GM04503 (cell line): Measurements from ENCODE around the gene CAT.
A peak's percentile ranks its signal among the peaks of the same experiment; 100 is the strongest.
"Not testable (repeated sequence)": the region's sequence is repeated elsewhere in the genome, so short reads cannot be mapped to it uniquely, and the experiment has no call there.

Source experiments
- DNase-seq: peaks from one replicate; pipeline ENCODE4 v3.0.0-alpha.2; 2012; ENCODE audit warnings: low read depth

The CAT gene

GRCh38 chr11:34438529-34439507 lies at the start of gene CAT:
CAT (plus strand) TSS chr11:34438934; CDS start chr11:34439014, 80 bp downstream.
- peak; percentile 90 for DNase-seq

- no peak for DNase-seq
Measured at GRCh38 chr11:34394771-34395300, 43.9 kb upstream of the CAT start.

GRCh38 chr11:34395916-34396550 lies 42.7 kb upstream of the CAT start:
- no peak for DNase-seq

GRCh38 chr11:34397120-34397519 lies 41.6 kb upstream of the CAT start:
- no peak for DNase-seq

GRCh38 chr11:34397811-34398210 lies 40.9 kb upstream of the CAT start:
- no peak for DNase-seq

GRCh38 chr11:34403431-34403830 lies 35.3 kb upstream of the CAT start:
- no peak for DNase-seq

- DNase-seq = no peak
Measured at GRCh38 chr11:34404280-34404679, 34.5 kb upstream of the CAT start.

GRCh38 chr11:34405079-34405858 lies 33.5 kb upstream of the CAT start:
- no peak for DNase-seq

GRCh38 chr11:34406413-34406812 lies 32.3 kb upstream of the CAT start:
- DNase-seq = no peak

GRCh38 chr11:34407121-34407813 lies 31.5 kb upstream of the CAT start:
- no peak for DNase-seq

- no peak for DNase-seq
Measured at GRCh38 chr11:34408580-34409172, 30.1 kb upstream of the CAT start.

GRCh38 chr11:34411111-34411510 lies 27.6 kb upstream of the CAT start:
- no peak for DNase-seq

GRCh38 chr11:34411791-34412190 lies 26.9 kb upstream of the CAT start:
- DNase-seq = no peak

GRCh38 chr11:34413263-34413662 lies 25.5 kb upstream of the CAT start:
- DNase-seq = no peak

GRCh38 chr11:34415538-34415937 lies 23.2 kb upstream of the CAT start:
- no peak for DNase-seq

- DNase-seq = no peak
Measured at GRCh38 chr11:34416088-34416487, 22.6 kb upstream of the CAT start.

GRCh38 chr11:34416766-34417165 lies 22.0 kb upstream of the CAT start:
- DNase-seq = no peak

- DNase-seq = no peak
Measured at GRCh38 chr11:34417202-34417601, 21.5 kb upstream of the CAT start.

GRCh38 chr11:34419158-34419557 lies 19.6 kb upstream of the CAT start:
- no peak for DNase-seq

- no peak for DNase-seq
Measured at GRCh38 chr11:34423300-34423699, 15.4 kb upstream of the CAT start.

GRCh38 chr11:34424826-34425225 lies 13.9 kb upstream of the CAT start:
- not testable (repeated sequence) for DNase-seq
